ENCODE measurements around the gene MUC5B. TPM values are rescaled to one million over a fixed set of nuclear protein-coding genes. Genes with fewer than 3 reads are reported as not detected.
"Not testable (repeated sequence)": the region's sequence is repeated elsewhere in the genome, so short reads cannot be mapped to it uniquely, and the experiment has no call there.

Gene MUC5B
- polyA plus RNA-seq, 1 donor: not detected

- no peak for DNase-seq (ENCODE audit: low read depth)
Observed at GRCh38 chr11:1232021-1232882, 9.4 kb downstream of the MUC5B start.

- no peak for DNase-seq (ENCODE audit: low read depth)
Observed at GRCh38 chr11:1232883-1233321, 10.0 kb downstream of the MUC5B start.

- DNase-seq (ENCODE audit: low read depth): no peak
Observed at GRCh38 chr11:1233351-1234053, 10.6 kb downstream of the MUC5B start.

GRCh38 chr11:1234054-1234720, 11.3 kb downstream of the MUC5B start:
- no peak for DNase-seq (ENCODE audit: low read depth)

GRCh38 chr11:1234771-1235305, 12.0 kb downstream of the MUC5B start:
- no peak for DNase-seq (ENCODE audit: low read depth)

- DNase-seq (ENCODE audit: low read depth): no peak
Observed at GRCh38 chr11:1235306-1235900, 12.5 kb downstream of the MUC5B start.

GRCh38 chr11:1235901-1236315, 13.0 kb downstream of the MUC5B start:
- no peak for DNase-seq (ENCODE audit: low read depth)

GRCh38 chr11:1236316-1237127, 13.7 kb downstream of the MUC5B start:
- no peak for DNase-seq (ENCODE audit: low read depth)

- DNase-seq (ENCODE audit: low read depth): no peak
Observed at GRCh38 chr11:1237128-1237580, 14.3 kb downstream of the MUC5B start.

GRCh38 chr11:1237851-1238250, 15.0 kb downstream of the MUC5B start:
- no peak for DNase-seq (ENCODE audit: low read depth)

- DNase-seq (ENCODE audit: low read depth): no peak
Observed at GRCh38 chr11:1238767-1239595, 16.1 kb downstream of the MUC5B start.

GRCh38 chr11:1239596-1240205, 16.8 kb downstream of the MUC5B start:
- DNase-seq (ENCODE audit: low read depth): no peak

- DNase-seq (ENCODE audit: low read depth): no peak
Observed at GRCh38 chr11:1240771-1241170, 17.9 kb downstream of the MUC5B start.

- no peak for DNase-seq (ENCODE audit: low read depth)
Observed at GRCh38 chr11:1241706-1242105, 18.8 kb downstream of the MUC5B start.

- DNase-seq (ENCODE audit: low read depth): no peak
Observed at GRCh38 chr11:1242289-1242688, 19.4 kb downstream of the MUC5B start.

- DNase-seq (ENCODE audit: low read depth): not testable (repeated sequence)
Observed at GRCh38 chr11:1242751-1243150, 19.9 kb downstream of the MUC5B start.

- DNase-seq (ENCODE audit: low read depth): not testable (repeated sequence)
Observed at GRCh38 chr11:1243521-1243920, 20.7 kb downstream of the MUC5B start.

- DNase-seq (ENCODE audit: low read depth): not testable (repeated sequence)
Observed at GRCh38 chr11:1244557-1244956, 21.7 kb downstream of the MUC5B start.

- DNase-seq (ENCODE audit: low read depth): not testable (repeated sequence)
Observed at GRCh38 chr11:1245717-1246116, 22.9 kb downstream of the MUC5B start.

All from forelimb muscle (tissue), 1 donor.